ENCODE results near the gene ADTRP. TPM values are rescaled to one million over a fixed set of nuclear protein-coding genes. Genes with fewer than 3 reads are reported as not detected.
"Not testable (repeated sequence)": the region's sequence is repeated elsewhere in the genome, so short reads cannot be mapped to it uniquely, and the experiment has no call there.

ADTRP gene
- total and polyA plus RNA-seq, 7 experiments from 2014 or later = 3.1 to 109 (median 44.3) TPM

DNA sequence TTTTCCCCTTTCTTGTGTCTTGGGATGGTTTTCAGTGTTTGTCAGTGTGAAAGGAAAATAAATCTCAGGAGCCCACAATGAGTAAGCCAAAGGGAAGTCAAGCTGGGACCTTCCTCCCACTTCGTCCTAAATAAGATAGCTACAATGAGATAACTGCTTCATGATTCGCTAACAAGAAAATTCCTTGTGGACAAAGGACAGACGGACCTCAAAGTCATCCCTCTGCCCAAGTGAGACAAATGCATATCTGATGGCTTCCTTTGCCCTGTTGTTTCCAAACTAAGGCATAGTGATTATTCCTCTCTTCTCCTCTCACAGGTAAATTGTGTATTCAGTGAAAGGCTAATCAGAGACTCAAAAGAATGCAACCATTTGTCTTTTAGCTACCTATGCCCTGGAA lies 26.1 kb upstream of the ADTRP start:
- H3K27ac ChIP-seq (ENCODE audit: low read depth, low read length) = no peak overlapping the region
- ChIA-PET CTCF (no interaction called here), POLR2A (no interaction called here)
- no peaks in the 10 kb centered on the region for H3K9me3 ChIP-seq (ENCODE audit: control insufficient read depth in 2 of 3, low read length in 3 of 3)
- H3K9me3 Mint-ChIP-seq = no peaks in the 10 kb centered on the region
- no peaks in the 10 kb centered on the region for H3K27me3 ChIP-seq (ENCODE audit: control insufficient read depth in 2 of 2, insufficient read depth in 2 of 2, low read length in 2 of 2)
- ATAC-seq (no peak), DNase-seq (no peak)
- no peaks in the 10 kb centered on the region for H3K36me3 ChIP-seq (ENCODE audit: control insufficient read depth in 2 of 3, insufficient read depth in 3 of 3, low read length in 3 of 3)
- no peaks in the 10 kb centered on the region for H3K36me3 Mint-ChIP-seq
- no peak overlapping the region for H3K4me3 ChIP-seq (ENCODE audit: low read length)
- peaks cover 0 to 6% of the 10 kb centered on the region in 2 donors for H3K4me1 ChIP-seq (ENCODE audit: control insufficient read depth in 2 of 2, insufficient read depth in 2 of 2, low read length in 2 of 2)
- intact Hi-C loops (cut with micrococcal nuclease) = loop anchor here in 1 of 2 donors (5.0 kb wide), 1 partner anchor 92 kb away; no protein-coding TSS in a partner anchor
- no peaks in the 10 kb centered on the region for H3K27me3 Mint-ChIP-seq
- no peak overlapping the region for H3K4me3 Mint-ChIP-seq
- H3K27ac Mint-ChIP-seq = no peak overlapping the region
- peaks cover 12 to 21% (median 15%) of the 10 kb centered on the region in 7 donors for H3K4me1 Mint-ChIP-seq

GRCh38 chr6:11804135-11804534 lies 25.5 kb upstream of the ADTRP start:
- Mint-ChIP-seq H3K27ac (no peak overlapping the region), H3K36me3 (no peaks in the 10 kb centered on the region), H3K4me1 (peaks cover 12 to 21% (median 15%) of the 10 kb centered on the region in 7 donors), H3K4me3 (no peak overlapping the region), H3K9me3 (no peaks in the 10 kb centered on the region), H3K27me3 (no peaks in the 10 kb centered on the region)
- Histone ChIP-seq H3K4me3 (ENCODE audit: low read length) (no peak overlapping the region), H3K27ac (ENCODE audit: low read depth, low read length) (no peak overlapping the region), H3K9me3 (ENCODE audit: control insufficient read depth in 2 of 3, low read length in 3 of 3) (no peaks in the 10 kb centered on the region), H3K27me3 (ENCODE audit: control insufficient read depth in 2 of 2, insufficient read depth in 2 of 2, low read length in 2 of 2) (no peaks in the 10 kb centered on the region), H3K4me1 (ENCODE audit: control insufficient read depth in 2 of 2, insufficient read depth in 2 of 2, low read length in 2 of 2) (peaks cover 0 to 6% of the 10 kb centered on the region in 2 donors), H3K36me3 (ENCODE audit: control insufficient read depth in 2 of 3, insufficient read depth in 3 of 3, low read length in 3 of 3) (no peaks in the 10 kb centered on the region)
- ATAC-seq (no peak), DNase-seq (no peak)
- CTCF ChIA-PET = no interaction called here
- intact Hi-C loops (cut with micrococcal nuclease) = no loop called here
- POLR2A ChIA-PET = no interaction called here

- H3K36me3 Mint-ChIP-seq = no peaks in the 10 kb centered on the region
- ATAC-seq (no peak), DNase-seq (no peak)
- Histone ChIP-seq H3K4me3 (ENCODE audit: low read length) (no peak overlapping the region), H3K36me3 (ENCODE audit: control insufficient read depth in 2 of 3, insufficient read depth in 3 of 3, low read length in 3 of 3) (no peaks in the 10 kb centered on the region), H3K4me1 (ENCODE audit: control insufficient read depth in 2 of 2, insufficient read depth in 2 of 2, low read length in 2 of 2) (peaks cover 0 to 6% of the 10 kb centered on the region in 2 donors), H3K27me3 (ENCODE audit: control insufficient read depth in 2 of 2, insufficient read depth in 2 of 2, low read length in 2 of 2) (no peaks in the 10 kb centered on the region), H3K9me3 (ENCODE audit: control insufficient read depth in 2 of 3, low read length in 3 of 3) (no peaks in the 10 kb centered on the region), H3K27ac (ENCODE audit: low read depth, low read length) (no peak overlapping the region)
- H3K9me3 Mint-ChIP-seq = no peaks in the 10 kb centered on the region
- no peak overlapping the region for H3K4me3 Mint-ChIP-seq
- H3K27me3 Mint-ChIP-seq = no peaks in the 10 kb centered on the region
- H3K4me1 Mint-ChIP-seq = peaks cover 11 to 21% (median 15%) of the 10 kb centered on the region in 7 donors
- POLR2A ChIA-PET = no interaction called here
- no peak overlapping the region for H3K27ac Mint-ChIP-seq
- CTCF ChIA-PET = no interaction called here
- intact Hi-C loops (cut with micrococcal nuclease) = no loop called here
Measured at GRCh38 chr6:11803591-11803971, 25.0 kb upstream of the ADTRP start.

- Mint-ChIP-seq H3K36me3 (no peaks in the 10 kb centered on the region), H3K4me1 (peaks cover 11 to 19% (median 15%) of the 10 kb centered on the region in 7 donors), H3K27me3 (no peaks in the 10 kb centered on the region), H3K27ac (peak overlapping the region in 1 of 9 donors; percentile 72), H3K9me3 (no peaks in the 10 kb centered on the region), H3K4me3 (no peak overlapping the region)
- Histone ChIP-seq H3K4me3 (ENCODE audit: low read length) (no peak overlapping the region), H3K4me1 (ENCODE audit: control insufficient read depth in 2 of 2, insufficient read depth in 2 of 2, low read length in 2 of 2) (peaks cover 0 to 6% of the 10 kb centered on the region in 2 donors), H3K36me3 (ENCODE audit: control insufficient read depth in 2 of 3, insufficient read depth in 3 of 3, low read length in 3 of 3) (no peaks in the 10 kb centered on the region), H3K27me3 (ENCODE audit: control insufficient read depth in 2 of 2, insufficient read depth in 2 of 2, low read length in 2 of 2) (no peaks in the 10 kb centered on the region), H3K9me3 (ENCODE audit: control insufficient read depth in 2 of 3, low read length in 3 of 3) (no peaks in the 10 kb centered on the region), H3K27ac (ENCODE audit: low read depth, low read length) (no peak overlapping the region)
- ChIA-PET CTCF (no interaction called here), POLR2A (no interaction called here)
- ATAC-seq (no peak), DNase-seq (no peak)
- intact Hi-C loops (cut with micrococcal nuclease) = no loop called here
Measured at GRCh38 chr6:11802886-11803590, 24.4 kb upstream of the ADTRP start.

GRCh38 chr6:11800531-11800930 lies 21.9 kb upstream of the ADTRP start:
- H3K4me3 Mint-ChIP-seq; H3K27me3 Mint-ChIP-seq; H3K27ac Mint-ChIP-seq; H3K4me1 ChIP-seq (ENCODE audit: control insufficient read depth in 2 of 2, insufficient read depth in 2 of 2, low read length in 2 of 2); POLR2A ChIA-PET; H3K9me3 Mint-ChIP-seq; H3K27ac ChIP-seq (ENCODE audit: low read depth, low read length); H3K9me3 ChIP-seq (ENCODE audit: control insufficient read depth in 2 of 3, low read length in 3 of 3); ATAC-seq; H3K4me1 Mint-ChIP-seq; intact Hi-C loops (cut with micrococcal nuclease); H3K4me3 ChIP-seq (ENCODE audit: low read length); H3K36me3 ChIP-seq (ENCODE audit: control insufficient read depth in 2 of 3, insufficient read depth in 3 of 3, low read length in 3 of 3); CTCF ChIA-PET; DNase-seq; H3K36me3 Mint-ChIP-seq; H3K27me3 ChIP-seq (ENCODE audit: control insufficient read depth in 2 of 2, insufficient read depth in 2 of 2, low read length in 2 of 2): not testable (repeated sequence)

DNA sequence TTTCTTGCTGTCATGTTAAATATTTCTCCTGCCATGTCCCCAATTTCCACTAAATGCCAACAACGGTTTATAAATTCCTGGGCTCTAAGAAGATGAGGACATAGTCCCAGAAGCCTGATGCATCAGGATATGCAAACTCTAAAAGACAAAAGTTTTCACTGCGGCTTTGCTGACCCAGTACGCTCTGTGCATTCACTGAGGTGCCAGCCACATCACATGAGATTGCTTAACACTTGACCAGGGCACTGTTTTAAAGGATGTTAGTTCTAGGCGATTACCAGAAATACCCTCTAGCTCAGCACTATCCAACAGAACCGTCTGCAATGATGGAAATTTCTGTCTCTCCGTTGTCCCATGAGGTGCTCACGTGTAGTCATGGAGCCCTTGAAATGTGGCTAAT lies 19.9 kb upstream of the ADTRP start:
- no peak overlapping the region for H3K4me3 Mint-ChIP-seq
- no peak overlapping the region for H3K4me3 ChIP-seq (ENCODE audit: low read length)
- peaks cover 0 to 1% (median 0%) of the 10 kb centered on the region in 7 donors for H3K4me1 Mint-ChIP-seq
- CTCF ChIA-PET = no interaction called here
- H3K4me1 ChIP-seq (ENCODE audit: control insufficient read depth in 2 of 2, insufficient read depth in 2 of 2, low read length in 2 of 2) = no peaks in the 10 kb centered on the region
- H3K9me3 ChIP-seq (ENCODE audit: control insufficient read depth in 2 of 3, low read length in 3 of 3) = peaks cover 0 to 5% (median 0%) of the 10 kb centered on the region in 3 experiments
- no peak for DNase-seq
- POLR2A ChIA-PET = no interaction called here
- H3K27me3 ChIP-seq (ENCODE audit: control insufficient read depth in 2 of 2, insufficient read depth in 2 of 2, low read length in 2 of 2) = no peaks in the 10 kb centered on the region
- H3K27me3 Mint-ChIP-seq = no peaks in the 10 kb centered on the region
- ATAC-seq = no peak
- no peak overlapping the region for H3K27ac ChIP-seq (ENCODE audit: low read depth, low read length)
- H3K27ac Mint-ChIP-seq = no peak overlapping the region
- intact Hi-C loops (cut with micrococcal nuclease) = no loop called here
- H3K9me3 Mint-ChIP-seq = peaks cover 0 to 14% (median 4%) of the 10 kb centered on the region in 11 donors
- no peaks in the 10 kb centered on the region for H3K36me3 ChIP-seq (ENCODE audit: control insufficient read depth in 2 of 3, insufficient read depth in 3 of 3, low read length in 3 of 3)
- peaks cover 0 to 7% (median 2%) of the 10 kb centered on the region in 5 donors for H3K36me3 Mint-ChIP-seq

- H3K9me3 Mint-ChIP-seq = peaks cover 0 to 18% (median 6%) of the 10 kb centered on the region in 11 donors
- no peaks in the 10 kb centered on the region for H3K4me1 ChIP-seq (ENCODE audit: control insufficient read depth in 2 of 2, insufficient read depth in 2 of 2, low read length in 2 of 2)
- POLR2A ChIA-PET = no interaction called here
- peaks cover 0 to 10% (median 4%) of the 10 kb centered on the region in 5 donors for H3K36me3 Mint-ChIP-seq
- DNase-seq (no peak), ATAC-seq (no peak)
- no peak overlapping the region for H3K4me3 Mint-ChIP-seq
- no peak overlapping the region for H3K4me3 ChIP-seq (ENCODE audit: low read length)
- no peak overlapping the region for H3K27ac ChIP-seq (ENCODE audit: low read depth, low read length)
- no peaks in the 10 kb centered on the region for H3K27me3 Mint-ChIP-seq
- intact Hi-C loops (cut with micrococcal nuclease) = no loop called here
- no peak overlapping the region for H3K27ac Mint-ChIP-seq
- CTCF ChIA-PET = no interaction called here
- H3K27me3 ChIP-seq (ENCODE audit: control insufficient read depth in 2 of 2, insufficient read depth in 2 of 2, low read length in 2 of 2) = no peaks in the 10 kb centered on the region
- peaks cover 0 to 5% (median under 1%) of the 10 kb centered on the region in 3 experiments for H3K9me3 ChIP-seq (ENCODE audit: control insufficient read depth in 2 of 3, low read length in 3 of 3)
- H3K36me3 ChIP-seq (ENCODE audit: control insufficient read depth in 2 of 3, insufficient read depth in 3 of 3, low read length in 3 of 3) = no peaks in the 10 kb centered on the region
- H3K4me1 Mint-ChIP-seq = no peaks in the 10 kb centered on the region
Measured at GRCh38 chr6:11798096-11798495, 19.5 kb upstream of the ADTRP start.

Data from naive thymus-derived CD4-positive, alpha-beta T cell (primary cell).